Mesenchymal stem cell (in vitro differentiated cells and primary cell): ENCODE data around the gene MAPK6.
A peak's percentile ranks its signal among the peaks of the same experiment; 100 is the strongest.

Experiments
- DNase-seq: peaks from one replicate; pipeline ENCODE4 v3.0.0-alpha.2; 2013
- H2AFZ ChIP-seq: one replicate; pipeline ENCODE4 v1.6.1; 2013; ENCODE audit warnings: low read depth, mild to moderate bottlenecking, control low read depth, inconsistent platforms, low read length, moderate library complexity
- H2AK5ac ChIP-seq: 2 replicates; pipeline ENCODE4 v1.6.1; 2013; ENCODE audit warnings: low read length, moderate library complexity, mild to moderate bottlenecking, inconsistent platforms; ENCODE audit not compliant: severe bottlenecking
- H2BK120ac ChIP-seq: one replicate; pipeline ENCODE4 v1.6.1; 2013; ENCODE audit warnings: low read depth, mild to moderate bottlenecking, inconsistent platforms, low read length, moderate library complexity
- H2BK12ac ChIP-seq, 2 experiments: one replicate each; pipeline ENCODE4 v1.6.1; 2013; ENCODE audit warnings: inconsistent platforms in 2 of 2, low read length in 2 of 2, mild to moderate bottlenecking in 2 of 2, moderate library complexity in 2 of 2, control low read depth in 1 of 2
- H2BK15ac ChIP-seq: one replicate; pipeline ENCODE4 v1.6.1; 2013; ENCODE audit warnings: mild to moderate bottlenecking, low read depth, inconsistent platforms; ENCODE audit not compliant: poor library complexity, severe bottlenecking
- H2BK5ac ChIP-seq: 2 replicates; pipeline ENCODE4 v1.6.1; 2013; ENCODE audit warnings: low read depth, mild to moderate bottlenecking, low read length, control low read depth, inconsistent platforms; ENCODE audit not compliant: poor library complexity, severe bottlenecking
- H3K14ac ChIP-seq, 2 experiments: one replicate each; pipeline ENCODE4 v1.6.1; 2013; ENCODE audit warnings: inconsistent platforms in 2 of 2, low read length in 2 of 2, control low read depth in 1 of 2, mild to moderate bottlenecking in 1 of 2, moderate library complexity in 1 of 2
- H3K18ac ChIP-seq, 2 experiments: one replicate each; pipeline ENCODE4 v1.6.1; 2013; ENCODE audit warnings: inconsistent platforms in 2 of 2, low read length in 2 of 2, control low read depth in 1 of 2, low read depth in 1 of 2, mild to moderate bottlenecking in 1 of 2
- H3K23ac ChIP-seq, 2 experiments: one replicate each; pipeline ENCODE4 v1.6.1; 2013; ENCODE audit warnings: inconsistent platforms in 2 of 2, low read length in 2 of 2, mild to moderate bottlenecking in 2 of 2, moderate library complexity in 2 of 2, control low read depth in 1 of 2
- H3K27ac ChIP-seq: 2 replicates; pipeline ENCODE4 v1.5.1; 2013; ENCODE audit warnings: mild to moderate bottlenecking, moderate library complexity, low read length, control low read depth, inconsistent platforms; ENCODE audit not compliant: poor library complexity, severe bottlenecking
- H3K27me3 ChIP-seq, 2 experiments: 2 replicates each; pipeline versions ENCODE4 v1.6.1 to v1.7.0; 2013; ENCODE audit warnings: low read length in 2 of 2, mild to moderate bottlenecking in 2 of 2, moderate library complexity in 2 of 2, control low read depth in 1 of 2, inconsistent platforms in 1 of 2; ENCODE audit not compliant: control insufficient read depth in 1 of 2, insufficient read depth in 1 of 2
- H3K36me3 ChIP-seq, 2 experiments: 2 replicates each; pipeline versions ENCODE4 v1.6.1 to v1.7.0; 2013; ENCODE audit warnings: low read length in 2 of 2, control low read depth in 1 of 2, inconsistent platforms in 1 of 2, low read depth in 1 of 2, mild to moderate bottlenecking in 1 of 2; ENCODE audit not compliant: insufficient read depth in 2 of 2, control insufficient read depth in 1 of 2
- H3K4ac ChIP-seq, 2 experiments: one replicate each; pipeline ENCODE4 v1.6.1; 2013; ENCODE audit warnings: inconsistent platforms in 2 of 2, low read length in 2 of 2, mild to moderate bottlenecking in 2 of 2, moderate library complexity in 2 of 2, control low read depth in 1 of 2, low read depth in 1 of 2
- H3K4me1 ChIP-seq: 2 replicates; pipeline ENCODE4 v1.6.1; 2013; ENCODE audit warnings: low read depth, low read length, control low read depth; ENCODE audit not compliant: control insufficient read depth, insufficient read depth
- H3K4me2 ChIP-seq: 2 replicates; pipeline ENCODE4 v1.6.1; 2013; ENCODE audit warnings: low read length, mild to moderate bottlenecking, inconsistent platforms; ENCODE audit not compliant: poor library complexity, severe bottlenecking
- H3K4me3 ChIP-seq, 2 experiments: 2 replicates each; pipeline versions ENCODE4 v1.5.1 to v1.7.0; 2013; ENCODE audit warnings: low read length in 2 of 2, mild to moderate bottlenecking in 2 of 2, control low read depth in 1 of 2, low read depth in 1 of 2; ENCODE audit not compliant: insufficient read depth in 1 of 2
- H3K79me1 ChIP-seq: replicated peaks from 2 replicates; pipeline ENCODE4 v1.6.1; 2013; ENCODE audit warnings: mild to moderate bottlenecking, control low read depth, low read length, inconsistent platforms; ENCODE audit not compliant: poor library complexity, severe bottlenecking
- H3K9ac ChIP-seq: 2 replicates; pipeline ENCODE4 v1.7.0; 2013; ENCODE audit warnings: mild to moderate bottlenecking, low read length, moderate library complexity
- H3K9me3 ChIP-seq: 2 replicates; pipeline ENCODE4 v1.7.0; 2013; ENCODE audit warnings: mild to moderate bottlenecking, low read length; ENCODE audit not compliant: control insufficient read depth
- H4K8ac ChIP-seq: one replicate; pipeline ENCODE4 v1.6.1; 2013; ENCODE audit warnings: inconsistent platforms, mild to moderate bottlenecking, low read length, moderate library complexity
- H4K91ac ChIP-seq: one replicate; pipeline ENCODE4 v1.6.1; 2013; ENCODE audit warnings: mild to moderate bottlenecking, low read length, inconsistent platforms
- WGBS: methylation state at CpG from one replicate; pipeline ENCODE4 v1.1.7; 2013; ENCODE audit warnings: mixed read lengths; 5-methylcytosine and 5-hydroxymethylcytosine counted together

Gene MAPK6

DNA sequence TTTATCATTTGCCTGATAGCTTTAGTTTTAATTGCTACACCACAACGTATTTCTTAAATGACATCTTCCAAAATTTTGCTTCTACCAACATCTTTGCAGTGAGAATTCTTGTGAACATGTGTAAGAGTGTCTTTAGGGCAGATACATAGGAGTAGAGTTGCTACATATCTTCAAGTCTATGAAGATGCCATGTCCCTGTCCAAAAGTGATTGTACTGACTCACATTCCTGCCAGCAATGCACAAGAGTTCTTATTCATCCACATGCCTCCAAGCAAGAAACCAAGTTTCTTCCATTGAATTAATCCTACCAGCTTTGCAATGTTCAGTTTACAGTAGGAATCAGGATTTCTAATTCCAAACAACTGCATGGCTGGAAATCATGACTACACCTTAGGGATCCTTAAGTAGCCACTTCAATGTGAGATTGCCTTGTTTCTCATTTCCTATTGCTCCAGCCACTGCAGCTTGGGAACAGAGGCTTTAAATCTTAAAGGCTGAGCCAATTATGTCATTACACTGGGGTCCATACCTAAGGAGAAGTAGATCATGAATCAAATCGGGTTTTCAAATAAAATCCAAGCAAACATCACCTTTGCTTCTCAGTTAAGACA is 49.1 kb downstream of the MAPK6 start:
- Histone ChIP-seq H2BK15ac (no peak overlapping the region), H2AK5ac (no peak overlapping the region), H3K18ac (no peak overlapping the region), H3K9me3 (no peaks in the 10 kb centered on the region), H3K36me3 (peaks cover 2 to 33% of the 10 kb centered on the region in 2 experiments), H3K4me3 (no peak overlapping the region), H3K4me2 (no peak overlapping the region), H2AFZ (no peak overlapping the region), H3K14ac (no peak overlapping the region), H2BK12ac (no peak overlapping the region), H3K27me3 (no peaks in the 10 kb centered on the region), H3K27ac (no peak overlapping the region), H3K4me1 (peaks cover 1% of the 10 kb centered on the region), H3K4ac (no peak overlapping the region), H3K9ac (no peak overlapping the region), H2BK5ac (no peak overlapping the region), H4K91ac (no peak overlapping the region), H3K23ac (no peak overlapping the region), H2BK120ac (no peak overlapping the region), H3K79me1 (peaks cover under 1% of the 10 kb centered on the region), H4K8ac (no peak overlapping the region)
- peak; percentile 34 for DNase-seq
- WGBS = no CpG with 5 or more reads among the region's 2 CpGs

DNA sequence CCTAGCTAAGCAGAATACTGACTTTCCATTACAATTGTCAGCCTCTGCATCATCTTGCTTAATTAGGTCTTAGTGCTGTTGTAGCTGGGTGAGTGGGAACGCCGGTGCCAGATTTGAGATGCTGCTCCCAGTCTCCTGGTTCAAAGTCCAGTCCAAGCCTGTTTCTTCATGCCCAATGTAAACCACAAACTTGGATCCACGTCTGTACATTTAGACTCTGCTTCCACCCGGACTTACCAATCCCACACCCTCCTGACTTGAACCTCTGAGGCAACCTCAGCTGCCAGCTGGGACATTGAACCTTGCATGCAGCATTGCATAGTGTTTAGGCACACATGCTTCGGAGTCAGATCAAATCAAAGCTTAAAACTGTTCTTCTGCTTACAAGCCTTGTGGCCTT is 50.5 kb downstream of the MAPK6 start:
- Histone ChIP-seq H3K9ac (no peak overlapping the region), H4K8ac (no peak overlapping the region), H3K4ac (no peak overlapping the region), H2BK5ac (no peak overlapping the region), H2BK15ac (no peak overlapping the region), H3K4me1 (peaks cover 1% of the 10 kb centered on the region), H2BK12ac (no peak overlapping the region), H2BK120ac (no peak overlapping the region), H3K23ac (no peak overlapping the region), H3K4me2 (no peak overlapping the region), H3K18ac (no peak overlapping the region), H3K14ac (no peak overlapping the region), H2AK5ac (no peak overlapping the region), H4K91ac (peak overlapping the region; percentile 45), H2AFZ (no peak overlapping the region), H3K4me3 (no peak overlapping the region), H3K27me3 (no peaks in the 10 kb centered on the region), H3K27ac (no peak overlapping the region), H3K9me3 (no peaks in the 10 kb centered on the region), H3K36me3 (peaks cover 0 to 21% of the 10 kb centered on the region in 2 experiments), H3K79me1 (no peaks in the 10 kb centered on the region)
- no peak for DNase-seq
- WGBS = 92% methylated on average over 5 of the region's 5 CpGs

GRCh38 chr15:52071570-52071969 is 52.6 kb downstream of the MAPK6 start:
- Histone ChIP-seq H3K23ac (no peak overlapping the region), H4K8ac (no peak overlapping the region), H3K27ac (no peak overlapping the region), H3K18ac (no peak overlapping the region), H3K4me1 (peaks cover 1% of the 10 kb centered on the region), H2AFZ (no peak overlapping the region), H3K9ac (no peak overlapping the region), H3K9me3 (no peaks in the 10 kb centered on the region), H3K4me3 (no peak overlapping the region), H2BK120ac (no peak overlapping the region), H2BK15ac (no peak overlapping the region), H2AK5ac (no peak overlapping the region), H2BK12ac (no peak overlapping the region), H3K4ac (no peak overlapping the region), H3K27me3 (no peaks in the 10 kb centered on the region), H3K36me3 (peaks cover 0 to 3% of the 10 kb centered on the region in 2 experiments), H4K91ac (no peak overlapping the region), H3K4me2 (no peak overlapping the region), H2BK5ac (no peak overlapping the region), H3K79me1 (no peaks in the 10 kb centered on the region), H3K14ac (no peak overlapping the region)
- DNase-seq = no peak
- 97% methylated on average over 10 of the region's 10 CpGs for WGBS

- H3K9ac ChIP-seq = peak overlapping the region; percentile 76
- peak overlapping the region; percentile 68 to 72 for H3K18ac ChIP-seq
- H3K4me1 ChIP-seq = peaks cover 6% of the 10 kb centered on the region
- H4K8ac ChIP-seq = peak overlapping the region; percentile 64
- H3K23ac ChIP-seq = no peak overlapping the region
- 57% methylated on average over 11 of the region's 11 CpGs for WGBS
- H3K9me3 ChIP-seq = no peaks in the 10 kb centered on the region
- no peak overlapping the region for H2AFZ ChIP-seq
- H3K79me1 ChIP-seq = no peaks in the 10 kb centered on the region
- H2BK12ac ChIP-seq = peak overlapping the region; percentile 51 to 92
- H3K4me3 ChIP-seq = peak overlapping the region in 1 of 2 experiments; percentile 10
- no peak overlapping the region for H2BK15ac ChIP-seq
- H2AK5ac ChIP-seq = no peak overlapping the region
- H2BK120ac ChIP-seq = peak overlapping the region; percentile 59
- peak overlapping the region; percentile 81 for H4K91ac ChIP-seq
- peak overlapping the region in 1 of 2 experiments; percentile 59 for H3K4ac ChIP-seq
- H3K4me2 ChIP-seq = no peak overlapping the region
- no peaks in the 10 kb centered on the region for H3K36me3 ChIP-seq
- no peaks in the 10 kb centered on the region for H3K27me3 ChIP-seq
- H2BK5ac ChIP-seq = no peak overlapping the region
- H3K14ac ChIP-seq = no peak overlapping the region
- DNase-seq = peak; percentile 94
- H3K27ac ChIP-seq = peak overlapping the region; percentile 19
Observed at GRCh38 chr15:52076889-52077781, 58.1 kb downstream of the MAPK6 start.
